CD14-positive monocyte (primary cell): ENCODE results near the gene CHCHD6. TPM values are rescaled to one million over a fixed set of nuclear protein-coding genes. Genes with fewer than 3 reads are reported as not detected.

Source experiments
- DNase-seq, 3 donors: peaks; one replicate each; pipeline ENCODE4 v3.0.0-alpha.2; 2011 to 2022
- H2AFZ ChIP-seq: 2 replicates; pipeline ENCODE4 v1.6.0; 2012; ENCODE audit warnings: mild to moderate bottlenecking, low read depth, low read length, inconsistent platforms; ENCODE audit not compliant: insufficient read depth, poor library complexity, severe bottlenecking
- H3K27ac ChIP-seq, 2 donors: 1 replicate in 1 of 2; 2 replicates in 1 of 2; pipeline ENCODE4 v1.5.1; 2012 to 2013; ENCODE audit warnings: low read length in 2 of 2, control low read depth in 1 of 2, inconsistent platforms in 1 of 2, low read depth in 1 of 2, mild to moderate bottlenecking in 1 of 2
- H3K27me3 ChIP-seq, 2 donors: one replicate each; pipeline versions ENCODE4 v1.6.0 to v1.6.1; 2011 to 2013; ENCODE audit warnings: low read length in 2 of 2; ENCODE audit not compliant: control insufficient read depth in 2 of 2, insufficient read depth in 2 of 2
- H3K36me3 ChIP-seq, 2 donors: replicated peaks in 1 of 2; 1 replicate in 1 of 2; 2 replicates in 1 of 2; pipeline versions ENCODE4 v1.5.1 to v1.6.1; 2012 to 2013; ENCODE audit warnings: low read length in 2 of 2, control low read depth in 1 of 2, inconsistent platforms in 1 of 2, mild to moderate bottlenecking in 1 of 2; ENCODE audit not compliant: insufficient read depth in 2 of 2, control insufficient read depth in 1 of 2
- H3K4me1 ChIP-seq, 2 donors: 1 replicate in 1 of 2; 2 replicates in 1 of 2; pipeline versions ENCODE4 v1.5.1 to v1.6.1; 2012 to 2013; ENCODE audit warnings: low read length in 2 of 2, control low read depth in 1 of 2, inconsistent platforms in 1 of 2, mild to moderate bottlenecking in 1 of 2, moderate library complexity in 1 of 2; ENCODE audit not compliant: insufficient read depth in 2 of 2, control insufficient read depth in 1 of 2
- H3K4me2 ChIP-seq: replicated peaks from 2 replicates; pipeline ENCODE3; 2012; ENCODE audit warnings: low read length, moderate library complexity, mild to moderate bottlenecking; ENCODE audit not compliant: poor library complexity, severe bottlenecking; ENCODE audit errors: extremely low read depth
- H3K4me3 ChIP-seq, 3 experiments: fragments of 200-600 bp in 1 of 3; sonication (generic) in 1 of 3; replicated peaks in 1 of 3; 1 replicate in 2 of 3; 2 replicates in 1 of 3; pipeline ENCODE4 v1.5.1; 2011 to 2013; ENCODE audit warnings: low read length in 3 of 3, mild to moderate bottlenecking in 3 of 3, control low read depth in 2 of 3, low read depth in 2 of 3, inconsistent platforms in 1 of 3, moderate library complexity in 1 of 3
- H3K79me2 ChIP-seq: 2 replicates; pipeline ENCODE4 v1.6.0; 2012; ENCODE audit warnings: mild to moderate bottlenecking, control low read depth, inconsistent platforms, low read length, moderate library complexity; ENCODE audit not compliant: insufficient read depth
- H3K9ac ChIP-seq: 2 replicates; pipeline ENCODE4 v1.6.0; 2017; ENCODE audit warnings: low read length, mild to moderate bottlenecking; ENCODE audit not compliant: insufficient read depth, poor library complexity, severe bottlenecking
- H3K9me3 ChIP-seq, 2 donors: replicated peaks in 1 of 2; 1 replicate in 1 of 2; 2 replicates in 1 of 2; pipeline versions ENCODE4 v1.5.1 to v1.6.1; 2012 to 2013; ENCODE audit warnings: low read length in 2 of 2, control low read depth in 1 of 2; ENCODE audit not compliant: control insufficient read depth in 1 of 2, insufficient read depth in 1 of 2
- H4K20me1 ChIP-seq: 2 replicates; pipeline ENCODE4 v1.6.0; 2012; ENCODE audit warnings: mild to moderate bottlenecking, low read length, control low read depth, moderate library complexity; ENCODE audit not compliant: insufficient read depth
- H3K27ac Mint-ChIP-seq, 7 donors: one replicate each; pipeline ENCODE4 v1.8.0; 2020; ENCODE audit warnings: mild to moderate bottlenecking in 7 of 7, mixed read lengths in 7 of 7, moderate library complexity in 6 of 7, inconsistent platforms in 2 of 7
- H3K27me3 Mint-ChIP-seq, 3 donors: one replicate each; pipeline ENCODE4 v1.8.0; 2021 to 2022; ENCODE audit warnings: low read depth in 3 of 3, mild to moderate bottlenecking in 3 of 3, mixed read lengths in 3 of 3, moderate library complexity in 3 of 3, inconsistent platforms in 1 of 3
- H3K36me3 Mint-ChIP-seq, 2 donors: one replicate each; pipeline ENCODE4 v1.8.0; 2020; ENCODE audit warnings: mixed read lengths in 2 of 2, inconsistent platforms in 1 of 2, mild to moderate bottlenecking in 1 of 2
- H3K4me1 Mint-ChIP-seq: one replicate; pipeline ENCODE4 v1.8.0; 2020; ENCODE audit warnings: mild to moderate bottlenecking, mixed read lengths
- H3K4me3 Mint-ChIP-seq, 2 donors: one replicate each; pipeline ENCODE4 v1.8.0; 2020; ENCODE audit warnings: mild to moderate bottlenecking in 2 of 2, mixed read lengths in 2 of 2, moderate library complexity in 1 of 2
- H3K9me3 Mint-ChIP-seq, 7 donors: one replicate each; pipeline ENCODE4 v1.8.0; 2020 to 2022; ENCODE audit warnings: mixed read lengths in 7 of 7, mild to moderate bottlenecking in 6 of 7, moderate library complexity in 6 of 7, inconsistent platforms in 2 of 7
- WGBS: methylation state at CpG from one replicate; pipeline ENCODE4 v1.1.5; 2013; ENCODE audit warnings: missing lambda C conversion rate; ENCODE audit not compliant: insufficient coverage; 5-methylcytosine and 5-hydroxymethylcytosine counted together
- intact Hi-C, 2 donors: fragments of 100-400 bp; cut with micrococcal nuclease; formaldehyde crosslinking; loops; one replicate each; pipeline versions ENCODE4 v1.15.0 to v1.15.1; 2023
- polyA plus RNA-seq, 3 donors: library from polyadenylated mRNA; depleted of rRNA in 1 of 3; unstranded in 2 of 3; stranded (reverse) in 1 of 3; fragments of 300-500 nt in 2 of 3; fragments of >200 nt in 1 of 3; fragmentation: Illumina TruSeq in 2 of 3; gene quantifications; 1 replicate in 2 of 3; 2 replicates in 1 of 3; pipeline ENCODE4 v1.2.3, GENCODE V29; 2012 to 2021
- TF ChIP-seq, protein P1 (sequence below): fragments of 200-600 bp; IDR thresholded peaks from one replicate; pipeline ENCODE4 v1.8.0; 2022; ENCODE audit warnings: antibody characterized with exemption, mild to moderate bottlenecking

The CHCHD6 gene
- polyA plus RNA-seq, 3 donors, result 1.1 to 1.8 (median 1.8) TPM

DNA sequence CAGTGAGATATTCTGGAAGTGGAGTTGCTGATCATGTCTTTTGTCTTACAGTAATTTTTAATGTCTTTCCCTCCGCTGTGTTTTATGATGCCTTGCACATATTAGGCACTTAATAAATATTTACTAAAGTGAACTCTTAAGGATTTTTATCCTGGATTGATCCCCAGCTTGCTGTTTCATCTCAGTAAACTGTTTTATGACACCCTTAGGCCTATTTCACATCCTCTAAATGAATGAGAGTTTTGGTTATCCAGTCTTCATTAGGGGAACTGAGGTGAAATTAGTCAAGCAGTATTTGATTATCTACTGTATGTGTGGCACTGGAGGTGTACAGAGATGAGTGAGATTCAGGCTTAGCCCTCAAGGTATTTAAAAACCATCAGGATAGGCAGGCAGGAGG is 19.8 kb downstream of the CHCHD6 start:
- Histone ChIP-seq H2AFZ (no peak overlapping the region), H3K9ac (no peak overlapping the region), H3K4me1 (no peaks in the 10 kb centered on the region), H3K79me2 (no peaks in the 10 kb centered on the region), H3K36me3 (no peaks in the 10 kb centered on the region), H4K20me1 (no peaks in the 10 kb centered on the region), H3K9me3 (no peaks in the 10 kb centered on the region), H3K4me3 (no peak overlapping the region), H3K27ac (no peak overlapping the region), H3K27me3 (no peaks in the 10 kb centered on the region), H3K4me2 (no peak overlapping the region)
- H3K27me3 Mint-ChIP-seq, result peaks cover 0 to 2% (median 0%) of the 10 kb centered on the region in 3 donors
- peaks cover 0 to 3% of the 10 kb centered on the region in 2 donors for H3K36me3 Mint-ChIP-seq
- WGBS, result no CpG with 5 or more reads among the region's 1 CpG
- no peak for DNase-seq
- TF ChIP-seq, protein P1, sequence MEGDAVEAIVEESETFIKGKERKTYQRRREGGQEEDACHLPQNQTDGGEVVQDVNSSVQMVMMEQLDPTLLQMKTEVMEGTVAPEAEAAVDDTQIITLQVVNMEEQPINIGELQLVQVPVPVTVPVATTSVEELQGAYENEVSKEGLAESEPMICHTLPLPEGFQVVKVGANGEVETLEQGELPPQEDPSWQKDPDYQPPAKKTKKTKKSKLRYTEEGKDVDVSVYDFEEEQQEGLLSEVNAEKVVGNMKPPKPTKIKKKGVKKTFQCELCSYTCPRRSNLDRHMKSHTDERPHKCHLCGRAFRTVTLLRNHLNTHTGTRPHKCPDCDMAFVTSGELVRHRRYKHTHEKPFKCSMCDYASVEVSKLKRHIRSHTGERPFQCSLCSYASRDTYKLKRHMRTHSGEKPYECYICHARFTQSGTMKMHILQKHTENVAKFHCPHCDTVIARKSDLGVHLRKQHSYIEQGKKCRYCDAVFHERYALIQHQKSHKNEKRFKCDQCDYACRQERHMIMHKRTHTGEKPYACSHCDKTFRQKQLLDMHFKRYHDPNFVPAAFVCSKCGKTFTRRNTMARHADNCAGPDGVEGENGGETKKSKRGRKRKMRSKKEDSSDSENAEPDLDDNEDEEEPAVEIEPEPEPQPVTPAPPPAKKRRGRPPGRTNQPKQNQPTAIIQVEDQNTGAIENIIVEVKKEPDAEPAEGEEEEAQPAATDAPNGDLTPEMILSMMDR, result no peak
- intact Hi-C loops, result no loop called here
- H3K4me1 Mint-ChIP-seq, result no peaks in the 10 kb centered on the region
- no peak overlapping the region for H3K4me3 Mint-ChIP-seq
- peaks cover 0 to 17% (median 8%) of the 10 kb centered on the region in 7 donors for H3K9me3 Mint-ChIP-seq
- no peak overlapping the region for H3K27ac Mint-ChIP-seq

GRCh38 chr3:126728680-126729079 is 24.6 kb downstream of the CHCHD6 start:
- Histone ChIP-seq H3K79me2 (no peaks in the 10 kb centered on the region), H3K4me2 (no peak overlapping the region), H2AFZ (no peak overlapping the region), H3K9ac (no peak overlapping the region), H3K9me3 (no peaks in the 10 kb centered on the region), H4K20me1 (no peaks in the 10 kb centered on the region), H3K36me3 (no peaks in the 10 kb centered on the region), H3K4me1 (peaks cover 13 to 16% of the 10 kb centered on the region in 2 donors), H3K27me3 (no peaks in the 10 kb centered on the region), H3K27ac (no peak overlapping the region), H3K4me3 (no peak overlapping the region)
- TF ChIP-seq, protein P1, result no peak
- no peak for DNase-seq
- Mint-ChIP-seq H3K9me3 (peaks cover 0 to 15% (median 6%) of the 10 kb centered on the region in 7 donors), H3K4me3 (no peak overlapping the region), H3K36me3 (peaks cover 1 to 3% of the 10 kb centered on the region in 2 donors), H3K27me3 (peaks cover 0 to 4% (median 0%) of the 10 kb centered on the region in 3 donors), H3K27ac (no peak overlapping the region), H3K4me1 (peaks cover 12% of the 10 kb centered on the region)
- intact Hi-C loops, result no loop called here
- WGBS, result no CpG with 5 or more reads among the region's 1 CpG
